ENCODE results near the gene EPB41L2.
"Not testable (repeated sequence)": the region's sequence is repeated elsewhere in the genome, so short reads cannot be mapped to it uniquely, and the experiment has no call there.

The EPB41L2 gene

DNA sequence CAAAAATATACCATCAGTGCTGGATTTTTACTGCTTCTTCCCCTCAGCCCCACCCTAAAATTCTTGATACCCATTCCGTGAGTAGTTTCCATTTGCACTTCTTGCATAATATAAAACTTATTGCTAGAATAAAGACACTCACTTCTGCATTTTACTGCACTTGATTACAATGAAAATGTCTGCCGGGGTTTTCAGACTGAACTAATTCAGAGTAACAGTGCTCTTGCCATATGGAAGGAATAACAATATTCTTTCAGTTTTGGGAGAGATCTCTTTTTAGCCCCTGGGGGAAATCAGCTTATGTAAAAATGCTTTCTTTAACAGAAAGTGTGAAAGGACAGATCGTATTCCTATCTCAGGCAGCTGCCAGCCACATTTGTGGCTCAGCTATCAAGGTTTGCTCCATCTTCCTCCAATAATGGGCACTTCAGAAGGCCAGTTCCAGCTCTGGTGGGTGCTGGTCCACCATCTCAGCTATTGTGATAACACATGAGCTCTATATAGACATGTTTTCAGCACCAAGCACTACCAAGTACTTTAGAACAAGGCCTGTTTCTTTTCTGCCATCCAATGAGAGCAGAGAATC, 226.9 kb downstream of the EPB41L2 start:
- no peak for DNase-seq (ENCODE audit: low read depth)

GRCh38 chr6:130834482-130835251, 228.4 kb downstream of the EPB41L2 start:
- DNase-seq (ENCODE audit: low read depth) = no peak

- no peak for DNase-seq (ENCODE audit: low read depth)
Measured at GRCh38 chr6:130833569-130833968, 229.5 kb downstream of the EPB41L2 start.

DNA sequence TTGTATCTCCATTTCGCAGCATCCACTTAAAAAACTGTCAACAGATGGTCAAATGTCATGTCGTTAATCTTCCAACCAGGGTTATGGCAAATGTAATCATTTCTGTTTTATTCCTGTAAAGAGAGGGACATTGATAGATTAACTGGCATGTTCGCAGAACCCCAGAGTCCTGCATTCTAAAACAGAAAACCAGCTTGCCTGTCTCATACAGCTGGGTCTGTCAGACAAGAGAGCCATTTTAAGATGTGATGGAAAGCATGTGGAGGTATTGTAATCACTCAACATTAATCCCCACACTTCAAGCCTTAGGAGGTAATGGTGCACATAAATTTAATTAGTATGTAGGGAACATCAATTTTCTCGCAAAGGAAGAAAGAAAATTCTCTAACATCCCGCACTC, 231.4 kb downstream of the EPB41L2 start:
- no peak for DNase-seq (ENCODE audit: low read depth)

- no peak for DNase-seq (ENCODE audit: low read depth)
Measured at GRCh38 chr6:130829333-130829910, 233.6 kb downstream of the EPB41L2 start.

DNA sequence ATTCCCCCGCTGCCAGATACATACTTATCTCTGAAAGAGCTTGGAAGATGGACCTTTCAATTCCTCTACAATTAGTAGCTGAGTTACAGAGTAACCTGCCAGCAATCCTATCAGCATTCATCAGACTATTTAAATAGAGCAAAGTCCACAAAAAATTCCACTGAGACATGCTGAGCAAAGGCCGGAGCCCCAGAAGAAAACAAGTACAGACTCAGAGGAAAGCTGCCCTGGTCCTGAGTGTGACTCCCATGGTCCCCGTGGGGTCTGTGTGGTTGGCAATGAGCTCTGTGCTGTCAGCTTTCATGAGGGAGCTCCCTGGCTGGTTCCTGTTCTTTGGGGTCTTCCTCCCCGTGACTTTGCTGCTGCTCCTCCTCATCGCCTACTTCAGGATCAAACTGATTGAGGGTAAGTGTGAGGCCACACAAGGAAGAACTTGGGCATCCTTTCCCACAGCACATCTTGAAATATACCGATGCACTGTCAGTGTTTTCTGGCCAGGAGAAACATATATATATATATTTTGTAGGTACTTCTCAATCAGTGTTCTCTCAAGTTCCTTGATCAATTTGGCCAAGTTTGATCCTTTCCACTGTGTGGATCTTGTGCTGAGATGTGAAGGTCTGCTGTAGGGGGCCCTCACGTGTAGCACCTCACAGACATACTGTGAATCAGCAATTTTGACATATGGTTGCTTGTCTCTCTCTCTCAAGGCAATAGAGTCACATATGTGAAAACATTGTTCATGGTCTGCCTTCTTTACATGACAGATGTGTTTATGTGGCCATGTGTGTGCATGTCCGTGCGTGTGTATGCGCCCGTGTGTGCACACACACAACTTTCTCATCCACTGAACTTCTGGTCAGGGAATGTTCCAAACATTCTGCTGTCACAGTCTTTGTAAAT, 235.5 kb downstream of the EPB41L2 start, which contains the start of gene SMLR1:
Gene SMLR1, plus strand, starts transcription at position 160 of the 903 bp plus-strand sequence. Its CDS starts 8 bp downstream, at position 168.
- no peak for DNase-seq (ENCODE audit: low read depth)

- DNase-seq (ENCODE audit: low read depth) = no peak
Measured at GRCh38 chr6:130826442-130827246, 236.4 kb downstream of the EPB41L2 start.

- DNase-seq (ENCODE audit: low read depth) = no peak
Measured at GRCh38 chr6:130825772-130826441, 237.1 kb downstream of the EPB41L2 start.

DNA sequence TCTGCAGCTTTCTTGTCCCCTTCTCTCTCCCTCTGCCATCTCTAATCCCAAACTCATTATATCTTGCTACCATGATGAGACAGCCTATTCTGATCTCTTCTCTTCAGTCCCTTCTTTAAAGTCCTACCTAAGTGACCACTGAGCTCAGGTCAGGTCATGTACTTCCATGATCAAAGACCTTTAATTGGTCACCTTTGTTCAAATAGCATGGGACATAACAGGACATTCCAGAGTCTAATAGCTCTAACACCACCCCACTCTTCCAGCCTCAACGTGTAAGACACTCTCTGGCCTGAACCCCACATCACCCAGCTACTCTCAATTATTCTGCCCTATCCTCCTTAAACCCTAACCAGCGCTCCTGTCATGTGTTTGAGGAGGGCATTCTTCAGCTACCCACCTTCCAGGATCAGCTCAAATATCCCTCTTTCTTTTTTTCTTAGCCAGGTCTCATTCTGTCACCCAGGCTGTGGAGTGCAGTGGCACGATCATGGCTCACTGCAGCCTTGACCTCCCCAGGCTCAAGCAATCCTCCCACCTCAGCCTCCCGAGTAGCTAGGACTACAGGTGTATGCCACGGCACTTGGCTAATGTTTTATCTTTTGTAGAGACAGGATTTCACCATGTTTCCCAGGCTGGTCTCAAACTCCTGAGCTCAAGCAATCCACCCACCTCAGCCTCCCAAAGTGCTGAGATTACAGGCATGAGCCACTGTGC, 237.9 kb downstream of the EPB41L2 start:
- no peak for DNase-seq (ENCODE audit: low read depth)

GRCh38 chr6:130822736-130823135, 240.3 kb downstream of the EPB41L2 start:
- DNase-seq (ENCODE audit: low read depth) = no peak

DNA sequence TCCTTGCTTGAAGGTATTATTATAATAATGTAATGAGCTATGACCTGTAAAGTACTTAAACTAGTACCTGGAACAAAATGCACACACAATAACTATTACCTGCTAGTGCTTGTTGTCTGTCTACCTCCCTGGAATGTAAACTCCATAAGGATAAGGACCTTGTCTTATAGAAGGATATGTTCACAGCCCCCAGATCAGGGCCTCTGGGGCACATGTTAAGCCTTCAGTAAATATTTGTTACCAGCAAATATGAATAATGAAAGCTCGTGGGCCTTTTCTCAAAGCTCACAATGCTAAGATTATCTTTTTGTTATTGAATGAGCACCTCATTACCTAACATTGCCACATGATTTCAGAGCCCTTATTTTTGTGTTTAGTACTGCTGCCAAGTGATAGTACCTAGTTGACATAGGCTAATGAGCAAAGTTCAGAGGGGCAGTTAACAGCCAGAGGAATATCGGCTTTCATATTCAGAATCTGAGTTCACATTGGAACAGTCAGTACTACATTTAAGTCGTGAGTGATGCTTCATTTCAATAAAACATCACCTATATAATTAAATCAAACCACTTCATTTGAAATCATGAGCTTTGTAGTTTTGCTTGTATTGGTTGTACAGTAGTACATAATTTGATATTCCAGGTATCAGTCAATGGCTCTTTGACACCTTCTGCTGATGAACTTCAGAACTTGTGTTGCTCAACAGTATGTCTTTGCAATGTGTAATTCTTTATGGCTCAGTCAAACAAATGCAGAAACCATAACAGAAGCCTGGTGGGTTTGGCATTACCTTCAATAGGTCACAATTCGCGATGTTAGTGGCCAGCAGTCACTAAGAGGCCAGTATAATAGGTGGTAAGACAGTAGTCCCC, 247.6 kb downstream of the EPB41L2 start:
- no peak for DNase-seq (ENCODE audit: low read depth)

GRCh38 chr6:130814506-130814905, 248.5 kb downstream of the EPB41L2 start:
- no peak for DNase-seq (ENCODE audit: low read depth)

GRCh38 chr6:130811932-130812331, 251.1 kb downstream of the EPB41L2 start:
- no peak for DNase-seq (ENCODE audit: low read depth)

GRCh38 chr6:130810307-130811030, 252.6 kb downstream of the EPB41L2 start:
- DNase-seq (ENCODE audit: low read depth) = no peak

DNA sequence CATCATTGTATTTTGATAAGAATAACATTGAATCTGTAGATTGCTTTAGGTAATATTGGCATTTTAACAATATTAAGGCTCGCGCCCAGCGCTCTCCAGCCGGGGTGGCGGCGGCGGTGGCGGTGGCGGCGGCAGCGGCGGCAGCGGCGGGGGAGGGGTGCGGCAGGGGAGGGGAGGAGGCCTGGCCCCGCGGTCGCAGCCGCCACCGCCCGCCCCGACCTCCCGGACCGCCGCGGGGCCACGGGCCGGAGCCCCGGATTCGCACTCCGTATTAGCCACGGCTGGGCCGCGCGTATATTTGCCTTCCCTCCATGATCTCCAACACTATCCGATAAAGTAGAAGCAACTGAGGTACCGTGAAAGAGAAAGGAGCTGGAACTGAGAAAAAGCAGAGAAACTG, 261.7 kb downstream of the EPB41L2 start:
- not testable (repeated sequence) for DNase-seq (ENCODE audit: low read depth)

DNA sequence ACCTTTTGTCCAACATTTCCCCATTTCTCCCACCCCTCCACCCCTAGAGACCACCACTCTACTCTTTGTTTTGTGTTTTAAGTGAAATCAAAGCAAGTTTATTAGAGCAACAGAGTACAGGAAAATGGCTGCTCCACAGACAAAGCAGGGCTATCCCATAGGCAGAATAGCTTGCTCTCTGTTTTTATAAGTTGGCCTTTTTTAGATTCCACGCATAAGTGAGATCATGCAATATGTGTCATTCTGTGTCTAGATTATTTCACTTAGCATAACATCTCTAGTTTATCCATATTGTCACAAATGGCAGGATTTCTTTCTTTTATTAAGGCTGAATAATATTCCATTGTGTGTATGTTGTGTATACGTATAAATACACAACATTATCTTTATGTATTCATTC, 266.0 kb downstream of the EPB41L2 start:
- no peak for DNase-seq (ENCODE audit: low read depth)

DNA sequence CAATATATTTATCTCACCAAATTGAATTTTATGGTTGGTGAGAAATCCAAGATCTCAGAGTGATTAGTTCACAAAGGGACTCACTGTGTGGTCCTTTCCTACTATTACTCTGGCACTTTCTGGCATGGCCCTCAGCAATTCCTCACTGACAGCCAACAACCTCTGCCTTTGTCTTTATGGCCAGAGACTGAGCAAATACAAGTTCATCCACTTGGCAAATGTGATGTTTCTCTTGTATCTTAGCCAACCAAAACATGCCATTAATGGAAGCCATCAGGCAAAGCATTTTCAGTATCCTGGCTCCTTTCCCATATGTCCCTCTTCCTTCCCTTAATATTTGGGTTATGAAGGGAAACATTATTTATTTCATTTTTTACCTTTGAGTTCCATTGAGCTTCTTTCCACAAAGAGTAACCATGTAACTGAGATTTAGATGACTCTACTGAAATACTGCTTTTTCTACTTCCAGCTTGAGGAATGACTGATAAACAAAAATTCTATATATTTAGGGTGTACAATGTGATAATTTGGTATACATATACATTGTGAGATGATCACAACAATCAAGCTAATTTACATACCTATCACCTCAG, 266.6 kb downstream of the EPB41L2 start:
- no peak for DNase-seq (ENCODE audit: low read depth)

DNA sequence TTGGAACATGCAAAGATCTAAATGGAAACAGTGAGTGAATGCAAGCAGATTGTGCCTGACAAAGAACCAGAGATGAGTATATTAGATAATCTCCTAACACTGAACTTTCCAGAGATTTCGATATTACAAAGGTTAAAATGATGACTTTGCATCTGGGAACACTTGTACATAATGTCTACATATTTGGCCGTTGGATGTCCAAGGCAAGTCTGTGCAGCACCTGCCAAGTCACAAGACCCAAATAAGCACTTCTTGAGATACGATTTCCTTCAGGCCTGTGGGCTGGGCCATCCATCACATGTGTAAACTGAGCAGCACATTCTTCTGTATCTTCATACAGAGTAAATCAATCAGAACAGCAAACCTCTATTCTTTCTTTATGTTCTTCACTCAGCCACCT, 268.3 kb downstream of the EPB41L2 start:
- no peak for DNase-seq (ENCODE audit: low read depth)
